Iris pigment epithelial cell (primary cell): ENCODE measurements around the gene TRHDE.

Experiments
- DNase-seq: peaks from one replicate; pipeline ENCODE4 v3.0.0-alpha.2; 2011; ENCODE audit warnings: low read depth

The TRHDE gene

DNA sequence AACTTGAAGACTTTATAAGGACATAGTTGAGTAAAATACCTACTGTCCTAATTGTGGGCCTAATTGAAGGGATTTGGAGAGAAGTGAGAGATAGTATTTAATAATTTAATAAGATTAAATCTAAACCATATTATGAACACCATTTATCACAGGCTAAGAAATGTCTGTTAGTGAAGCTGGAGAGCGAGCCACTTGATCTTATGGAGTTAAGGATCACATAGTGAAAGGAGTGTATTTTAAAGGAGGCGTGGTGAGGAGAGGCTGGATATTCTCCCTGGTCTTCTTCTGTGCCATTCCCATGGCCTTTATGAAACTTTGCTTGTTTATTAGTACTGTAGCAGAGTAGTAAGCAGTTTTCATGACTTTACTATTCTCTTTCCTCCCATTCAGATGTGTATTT, 172.4 kb downstream of the TRHDE start:
- DNase-seq: no peak

GRCh38 chr12:72448089-72448488, 175.9 kb downstream of the TRHDE start:
- DNase-seq: peak; percentile 38

DNA sequence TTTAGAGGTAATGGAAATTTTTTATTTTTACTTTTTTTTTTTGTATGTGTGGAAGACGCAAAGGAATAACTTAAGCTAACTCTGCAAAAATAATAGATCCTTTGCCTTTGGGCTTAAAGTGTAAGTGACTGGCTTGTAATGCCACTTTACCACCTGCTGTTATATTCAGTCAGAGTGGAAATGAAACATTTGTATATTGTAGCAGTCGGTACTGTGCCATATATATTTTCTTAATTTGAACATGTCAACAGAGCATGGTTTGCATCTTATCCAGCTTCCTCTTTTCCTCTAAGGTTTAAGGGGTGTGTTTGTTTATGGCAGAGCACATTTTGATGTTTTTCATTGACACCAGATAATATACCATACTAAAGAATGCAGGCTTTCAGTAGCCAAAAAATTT, 176.6 kb downstream of the TRHDE start:
- DNase-seq: no peak

DNA sequence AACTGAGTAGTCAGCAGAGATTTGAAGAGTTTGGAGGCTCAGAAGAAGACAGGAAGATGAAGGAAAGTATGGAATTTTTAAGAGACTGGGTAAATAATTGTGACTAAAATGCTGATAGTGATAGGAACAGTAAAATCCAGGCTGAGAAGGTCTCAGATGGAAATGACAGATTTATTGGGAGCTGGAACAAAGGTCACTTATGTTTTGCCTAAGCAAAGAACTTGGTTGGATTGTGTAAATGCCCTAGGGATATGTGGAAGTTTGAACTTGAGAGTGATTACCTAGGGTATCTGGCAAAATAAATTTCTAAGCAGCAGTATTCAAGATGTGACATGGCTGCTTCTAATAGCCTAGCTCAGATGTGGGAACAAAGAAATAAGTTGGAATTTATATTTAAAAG, 180.9 kb downstream of the TRHDE start:
- DNase-seq: no peak

GRCh38 chr12:72453550-72453949, 181.4 kb downstream of the TRHDE start:
- DNase-seq: no peak

- DNase-seq: no peak
These were observed 192.3 kb downstream of the TRHDE start for GRCh38 chr12:72464471-72464870.

DNA sequence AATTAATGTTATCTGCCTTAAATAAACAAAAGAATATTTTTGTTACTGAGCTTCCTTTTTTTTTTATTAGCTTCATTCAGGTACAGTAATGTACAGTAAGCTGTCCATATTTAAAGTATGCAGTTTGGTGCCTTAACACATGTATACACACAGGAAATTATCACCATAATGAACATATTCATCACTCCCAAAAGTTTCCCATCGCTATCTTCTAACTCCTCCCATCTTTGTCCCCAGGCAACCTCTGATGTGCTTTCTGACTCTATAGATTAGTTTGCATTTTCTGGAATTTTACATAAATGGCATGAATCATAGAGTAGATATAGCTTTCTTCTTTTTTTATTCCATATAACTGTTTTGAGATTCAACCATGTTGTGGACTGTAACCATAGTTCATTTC, 193.0 kb downstream of the TRHDE start:
- no peak for DNase-seq

DNA sequence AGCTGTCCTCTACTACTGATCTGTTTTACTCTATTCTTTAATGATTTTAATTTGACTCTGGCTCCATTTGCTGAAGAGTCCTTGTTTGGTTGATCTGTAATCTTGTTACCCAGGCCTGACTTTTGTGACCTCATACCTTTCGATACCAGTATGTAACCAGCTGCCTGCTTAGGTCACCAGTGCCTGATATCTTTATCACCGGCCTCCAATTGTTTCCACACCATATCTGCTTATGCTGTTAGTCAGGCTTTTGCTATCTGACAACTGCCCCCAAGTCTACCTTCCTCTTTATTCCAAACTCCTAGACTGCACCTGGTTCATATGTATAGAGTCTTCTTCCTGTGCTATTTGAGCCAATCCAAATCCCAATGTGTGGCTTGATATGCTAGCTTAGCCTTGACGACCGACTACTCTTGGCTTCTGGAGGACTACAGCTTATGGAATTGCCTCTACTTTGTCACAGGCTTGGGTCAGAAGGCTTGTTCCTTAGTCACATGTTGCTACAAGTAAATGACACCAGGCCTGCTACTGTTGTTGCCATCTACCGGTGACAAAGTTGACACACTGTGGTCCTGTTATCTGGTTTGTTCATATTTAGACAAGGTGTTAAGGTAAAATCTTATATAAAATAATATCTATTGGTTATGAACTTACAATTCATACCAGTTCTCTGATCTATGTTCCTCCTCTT, 193.9 kb downstream of the TRHDE start:
- no peak for DNase-seq

- no peak for DNase-seq
These were observed 195.8 kb downstream of the TRHDE start for GRCh38 chr12:72467985-72468384.

- DNase-seq: no peak
These were observed 196.3 kb downstream of the TRHDE start for GRCh38 chr12:72468505-72468904.

- no peak for DNase-seq
These were observed 199.6 kb downstream of the TRHDE start for GRCh38 chr12:72471806-72472205.

DNA sequence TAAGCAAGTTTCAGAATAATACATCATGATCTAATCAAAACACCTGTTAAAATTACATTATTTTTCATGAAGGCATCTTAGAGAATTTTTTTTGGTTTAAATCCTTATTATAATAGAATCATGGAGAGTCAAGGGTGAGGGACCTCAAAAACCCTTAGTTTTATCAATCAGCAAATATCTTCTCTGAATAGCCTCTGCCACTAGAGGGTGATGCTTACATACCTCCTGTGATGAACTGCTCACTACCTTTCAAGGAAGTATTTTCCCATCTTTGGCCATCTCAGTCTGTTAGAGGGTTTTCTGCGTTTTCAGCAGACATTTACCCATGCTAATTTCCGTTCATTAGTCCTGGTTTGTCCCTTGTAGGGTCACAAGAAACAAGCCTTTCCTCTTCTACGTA, 200.2 kb downstream of the TRHDE start:
- DNase-seq: no peak

DNA sequence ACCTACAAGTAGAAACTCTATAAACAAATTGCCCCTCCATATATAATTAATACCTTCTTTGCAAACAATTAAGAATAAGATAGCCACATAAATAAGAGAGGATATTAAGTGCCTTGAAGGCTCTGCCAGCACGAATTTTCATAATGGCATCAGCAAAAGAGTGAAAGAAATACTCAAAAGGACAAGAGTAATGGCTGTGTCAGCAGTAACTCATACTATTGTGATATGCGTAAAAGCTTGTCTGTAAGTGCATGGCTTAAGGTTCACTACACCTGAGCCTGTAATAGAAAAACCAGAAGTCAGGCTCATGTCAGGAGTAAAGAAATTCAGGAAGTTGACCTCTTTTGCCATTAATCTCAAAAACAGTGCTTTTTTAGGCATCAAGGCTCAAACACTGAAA, 204.1 kb downstream of the TRHDE start:
- no peak for DNase-seq

- DNase-seq: no peak
These were observed 213.0 kb downstream of the TRHDE start for GRCh38 chr12:72485017-72485701.

GRCh38 chr12:72491426-72491825, 219.3 kb downstream of the TRHDE start:
- peak; percentile 74 for DNase-seq

DNA sequence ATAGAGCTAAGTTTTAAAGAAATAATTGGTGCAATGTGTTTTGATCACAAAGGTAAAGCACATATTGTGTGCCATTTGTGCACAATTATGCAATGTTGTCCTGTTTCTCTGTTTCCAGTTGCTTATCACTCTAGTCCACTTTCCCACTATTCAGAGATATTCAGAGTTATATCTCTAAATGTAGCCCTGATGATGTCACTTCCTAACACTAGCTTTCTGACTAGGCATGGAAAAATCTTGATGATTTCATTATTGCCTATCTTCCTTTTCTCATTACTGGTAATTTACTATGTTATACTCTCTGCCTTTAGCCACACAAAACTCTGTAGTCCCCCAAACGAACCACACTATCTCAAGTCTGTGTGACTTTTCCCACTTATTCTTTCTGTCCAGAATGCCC, 221.2 kb downstream of the TRHDE start:
- DNase-seq: peak; percentile 50

- no peak for DNase-seq
These were observed 226.2 kb downstream of the TRHDE start for GRCh38 chr12:72498354-72498753.

DNA sequence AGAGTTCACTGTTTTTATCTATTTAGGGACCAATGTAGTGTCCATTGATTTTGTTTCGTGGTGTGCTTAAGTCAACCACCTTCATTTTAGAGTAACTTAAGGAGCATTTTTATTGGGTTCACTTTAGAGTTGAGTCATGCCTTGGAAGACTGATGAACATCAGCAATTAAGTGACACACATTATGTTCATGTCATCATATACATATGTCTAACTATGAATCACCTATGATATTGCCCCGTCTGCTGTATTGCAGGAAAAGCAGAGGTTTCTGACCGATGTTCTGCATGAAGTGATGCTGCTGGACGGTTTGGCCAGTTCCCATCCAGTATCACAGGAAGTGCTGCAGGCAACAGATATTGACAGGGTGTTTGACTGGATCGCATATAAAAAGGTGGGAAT, 227.1 kb downstream of the TRHDE start:
- no peak for DNase-seq

GRCh38 chr12:72502546-72502945, 230.4 kb downstream of the TRHDE start:
- no peak for DNase-seq

DNA sequence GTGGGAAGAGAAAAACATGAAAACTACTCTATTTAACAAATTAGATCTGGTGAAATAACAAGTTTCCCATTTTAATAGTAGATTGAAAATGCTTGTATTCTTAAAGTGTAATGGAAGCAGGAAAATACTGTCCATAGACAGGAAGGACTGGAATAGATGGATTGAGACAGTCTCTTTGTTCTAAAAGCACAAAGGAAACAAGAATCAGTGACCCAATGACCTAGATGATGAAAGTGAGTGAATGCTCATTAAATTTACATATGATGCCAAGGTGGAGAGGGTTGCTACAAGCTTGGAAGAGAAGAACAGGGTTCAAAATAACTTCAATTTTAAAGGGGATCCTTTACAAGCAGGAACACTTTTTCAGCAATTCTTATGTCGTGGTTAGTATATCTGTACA, 233.1 kb downstream of the TRHDE start:
- DNase-seq: no peak

DNA sequence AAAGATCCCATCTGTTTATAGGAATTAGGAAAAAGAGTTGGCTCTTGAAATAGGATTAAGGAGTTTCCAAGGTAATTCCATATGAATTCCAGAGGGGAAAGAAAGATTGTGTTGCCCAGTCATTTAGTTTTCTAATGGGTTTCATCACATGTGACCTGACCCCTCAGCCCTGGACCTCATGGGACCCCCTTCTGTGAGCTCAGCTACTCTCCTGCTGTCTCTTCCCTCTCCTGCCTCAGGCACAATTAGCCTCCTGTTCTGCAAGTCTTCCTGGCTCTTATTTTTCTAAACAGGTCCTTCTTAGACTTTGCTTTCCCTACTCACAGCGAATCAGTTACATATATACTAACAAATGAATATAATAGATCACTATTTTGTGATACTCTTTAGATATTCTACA, 237.7 kb downstream of the TRHDE start:
- no peak for DNase-seq

- no peak for DNase-seq
These were observed 238.6 kb downstream of the TRHDE start for GRCh38 chr12:72510772-72511171.

- peak; percentile 25 for DNase-seq
These were observed 239.3 kb downstream of the TRHDE start for GRCh38 chr12:72511498-72511897.

DNA sequence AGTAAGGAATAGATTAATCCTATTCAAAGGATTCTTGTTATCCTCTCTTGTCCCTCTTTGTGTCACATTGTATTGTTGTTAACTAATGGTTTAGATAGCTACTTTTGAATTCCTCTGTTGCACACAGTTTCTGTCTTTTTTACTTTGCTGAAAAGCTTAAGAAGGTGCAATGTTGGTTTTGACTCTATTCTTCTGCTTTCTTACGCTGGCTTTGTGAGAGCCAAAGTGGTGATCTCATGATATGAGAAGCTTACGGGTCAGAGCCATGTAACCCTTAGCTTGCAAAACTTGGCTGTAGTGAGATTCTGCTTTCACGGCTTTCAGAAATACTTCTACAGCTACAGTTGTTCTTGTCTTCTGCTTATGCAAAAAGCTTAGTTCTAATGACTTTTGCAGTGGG, 239.7 kb downstream of the TRHDE start:
- DNase-seq: peak; percentile 93
